WTC11 (cell line): Measurements from ENCODE around the gene GABRB3. TPM values are rescaled to one million over a fixed set of nuclear protein-coding genes. Genes with fewer than 3 reads are reported as not detected.

Source experiments
- ATAC-seq: fragments of 200-7000 bp; cut with Tn5 transposase; 2 replicates; pipeline ENCODE4 v1.10.0; 2021; ENCODE audit warnings: mild to moderate bottlenecking, moderate library complexity
- CTCF ChIA-PET: fragments of 300-600 bp; sonication (Branson Sonifier 250); formaldehyde crosslinking; loops from one replicate; lab custom pipeline; 2021; ENCODE audit warnings: antibody characterized with exemption; lab: Charles Lee
- POLR2A ChIA-PET: fragments of 350-600 bp; sonication (Branson Sonifier 250); formaldehyde crosslinking; loops from one replicate; lab custom pipeline; 2021; ENCODE audit warnings: antibody characterized with exemption; lab: Charles Lee
- DNase-seq: peaks from one replicate; pipeline ENCODE4 v3.0.0; 2021; ENCODE audit warnings: low spot score
- H3K27ac Mint-ChIP-seq: 2 replicates; pipeline ENCODE4 v1.8.0; 2021; ENCODE audit warnings: mixed read lengths
- H3K27me3 Mint-ChIP-seq: 2 replicates; pipeline ENCODE4 v1.8.0; 2021; ENCODE audit warnings: low read depth, mild to moderate bottlenecking, moderate library complexity, mixed read lengths
- H3K36me3 Mint-ChIP-seq: 2 replicates; pipeline ENCODE4 v1.8.0; 2021; ENCODE audit warnings: mixed read lengths
- H3K4me1 Mint-ChIP-seq: 2 replicates; pipeline ENCODE4 v1.8.0; 2022; ENCODE audit warnings: mixed read lengths
- H3K4me3 Mint-ChIP-seq: 2 replicates; pipeline ENCODE4 v1.8.0; 2021; ENCODE audit warnings: mild to moderate bottlenecking, moderate library complexity, mixed read lengths
- H3K9me3 Mint-ChIP-seq: 2 replicates; pipeline ENCODE4 v1.8.0; 2021; ENCODE audit warnings: mixed read lengths
- ELF4 ChIP-seq: sonication (generic); formaldehyde crosslinking; IDR thresholded peaks from 2 replicates; pipeline ENCODE4 v1.8.1; 2022; ENCODE audit warnings: low read depth, mild to moderate bottlenecking, moderate library complexity, missing genetic modification reagents
- GTF2I ChIP-seq: fragments of 250-450 bp; sonication (Bioruptor Pico); conservative IDR thresholded peaks from 2 replicates; pipeline ENCODE4 v1.4.0; 2021; ENCODE audit warnings: mild to moderate bottlenecking
- NFE2L1 ChIP-seq: sonication (generic); formaldehyde crosslinking; IDR thresholded peaks from 2 replicates; pipeline ENCODE4 v1.8.1; 2023; ENCODE audit warnings: missing genetic modification reagents
- NFYB ChIP-seq: sonication (generic); formaldehyde crosslinking; conservative IDR thresholded peaks from 2 replicates; pipeline ENCODE4 v1.8.0; 2022; ENCODE audit warnings: low read depth, missing genetic modification reagents
- NR3C1 ChIP-seq: sonication (generic); formaldehyde crosslinking; conservative IDR thresholded peaks from 2 replicates; pipeline ENCODE4 v1.8.1; 2023; ENCODE audit warnings: low read depth, mild to moderate bottlenecking, missing genetic modification reagents
- RORB ChIP-seq: fragments of 250-450 bp; sonication (Bioruptor Pico); IDR thresholded peaks from 2 replicates; pipeline ENCODE4 v1.9.0; 2021; ENCODE audit warnings: mild to moderate bottlenecking
- SMAD3 ChIP-seq: sonication (generic); formaldehyde crosslinking; IDR thresholded peaks from 2 replicates; pipeline ENCODE4 v1.8.0; 2022; ENCODE audit warnings: missing genetic modification reagents, mild to moderate bottlenecking, borderline replicate concordance
- TCF7 ChIP-seq: sonication (generic); formaldehyde crosslinking; IDR thresholded peaks from 2 replicates; pipeline ENCODE4 v1.8.0; 2022; ENCODE audit warnings: mild to moderate bottlenecking, low read depth, missing genetic modification reagents, moderate library complexity
- TEAD1 ChIP-seq: sonication (generic); formaldehyde crosslinking; IDR thresholded peaks from 2 replicates; pipeline ENCODE4 v1.8.0; 2022; ENCODE audit warnings: mild to moderate bottlenecking, missing genetic modification reagents
- ZNF317 ChIP-seq: sonication (generic); formaldehyde crosslinking; IDR thresholded peaks from 2 replicates; pipeline ENCODE4 v1.8.1; 2023; ENCODE audit warnings: low read depth, mild to moderate bottlenecking, moderate library complexity, missing genetic modification reagents, borderline replicate concordance
- ZNF423 ChIP-seq: fragments of 250-450 bp; sonication (Bioruptor Pico); IDR thresholded peaks from 2 replicates; pipeline ENCODE4 v2.1.2; 2022; ENCODE audit warnings: mild to moderate bottlenecking, moderate library complexity
- ZNF671 ChIP-seq: fragments of 250-450 bp; sonication (Bioruptor Pico); IDR thresholded peaks from 2 replicates; pipeline ENCODE4 v1.8.0; 2021; ENCODE audit warnings: mild to moderate bottlenecking
- total RNA-seq: library from RNA; stranded (reverse); gene quantifications from 3 replicates; pipeline ENCODE4 v1.2.3, GENCODE V29; 2021
- TF ChIP-seq, protein P1 (sequence below): sonication (generic); formaldehyde crosslinking; IDR thresholded peaks from 2 replicates; pipeline ENCODE4 v1.8.0; 2022; ENCODE audit warnings: mild to moderate bottlenecking, missing genetic modification reagents
- TF ChIP-seq, protein P2 (sequence below): fragments of 250-450 bp; sonication (Bioruptor Pico); conservative IDR thresholded peaks from 2 replicates; pipeline ENCODE4 v1.9.0; 2021; ENCODE audit warnings: mild to moderate bottlenecking
- TF ChIP-seq, protein P3 (sequence below): sonication (generic); formaldehyde crosslinking; IDR thresholded peaks from 2 replicates; pipeline ENCODE4 v1.8.0; 2022; ENCODE audit warnings: missing genetic modification reagents
- TF ChIP-seq, protein P4 (sequence below): sonication (generic); formaldehyde crosslinking; IDR thresholded peaks from 2 replicates; pipeline ENCODE4 v1.8.0; 2022; ENCODE audit warnings: mild to moderate bottlenecking, missing genetic modification reagents
- TF ChIP-seq, protein P5 (sequence below): fragments of 250-450 bp; sonication (Bioruptor Pico); IDR thresholded peaks from 2 replicates; pipeline ENCODE4 v1.9.0; 2021; ENCODE audit warnings: moderate library complexity, mild to moderate bottlenecking, inconsistent platforms, borderline replicate concordance
- TF ChIP-seq, protein P6 (sequence below): fragments of 250-450 bp; sonication (Bioruptor Pico); IDR thresholded peaks from 2 replicates; pipeline ENCODE4 v1.9.0; 2021; ENCODE audit warnings: mild to moderate bottlenecking
- TF ChIP-seq, protein P7 (sequence below): sonication (generic); formaldehyde crosslinking; IDR thresholded peaks from 2 replicates; pipeline ENCODE4 v1.8.0; 2022; ENCODE audit warnings: mild to moderate bottlenecking, missing genetic modification reagents
- TF ChIP-seq, protein P8 (sequence below): sonication (generic); formaldehyde crosslinking; IDR thresholded peaks from 2 replicates; pipeline ENCODE4 v1.8.1; 2022; ENCODE audit warnings: mild to moderate bottlenecking, missing genetic modification reagents, moderate library complexity, borderline replicate concordance

GABRB3 gene
- total RNA-seq, 1 experiment from 2014 or later: 203 TPM

DNA sequence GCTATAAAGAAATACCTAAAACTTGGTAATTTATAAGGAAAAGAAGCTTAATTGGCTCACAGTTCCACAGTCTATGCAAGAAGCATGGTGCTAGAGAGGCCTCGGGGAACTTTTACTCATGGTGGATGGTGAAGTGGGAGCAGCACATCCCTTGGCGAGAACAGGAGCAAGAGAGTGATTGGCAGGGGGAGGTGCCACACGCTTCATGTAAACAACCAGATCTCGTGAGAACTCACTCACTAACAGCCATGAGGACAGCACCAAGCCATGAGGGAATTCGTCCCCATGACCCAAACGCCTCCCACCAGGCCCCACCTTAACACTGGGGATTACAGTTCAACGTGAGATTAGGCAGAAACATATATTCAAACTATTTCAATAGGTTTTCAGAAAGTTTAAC is 28.0 kb downstream of the GABRB3 start (continued):
- no peak for TF ChIP-seq NR3C1 (CRISPR knock-in tag)
- no peak for TF ChIP-seq RORB
- TF ChIP-seq, protein P1, sequence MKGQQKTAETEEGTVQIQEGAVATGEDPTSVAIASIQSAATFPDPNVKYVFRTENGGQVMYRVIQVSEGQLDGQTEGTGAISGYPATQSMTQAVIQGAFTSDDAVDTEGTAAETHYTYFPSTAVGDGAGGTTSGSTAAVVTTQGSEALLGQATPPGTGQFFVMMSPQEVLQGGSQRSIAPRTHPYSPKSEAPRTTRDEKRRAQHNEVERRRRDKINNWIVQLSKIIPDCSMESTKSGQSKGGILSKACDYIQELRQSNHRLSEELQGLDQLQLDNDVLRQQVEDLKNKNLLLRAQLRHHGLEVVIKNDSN (CRISPR knock-in tag): no peak
- no peak for TF ChIP-seq NFYB (CRISPR knock-in tag)
- TF ChIP-seq, protein P2, sequence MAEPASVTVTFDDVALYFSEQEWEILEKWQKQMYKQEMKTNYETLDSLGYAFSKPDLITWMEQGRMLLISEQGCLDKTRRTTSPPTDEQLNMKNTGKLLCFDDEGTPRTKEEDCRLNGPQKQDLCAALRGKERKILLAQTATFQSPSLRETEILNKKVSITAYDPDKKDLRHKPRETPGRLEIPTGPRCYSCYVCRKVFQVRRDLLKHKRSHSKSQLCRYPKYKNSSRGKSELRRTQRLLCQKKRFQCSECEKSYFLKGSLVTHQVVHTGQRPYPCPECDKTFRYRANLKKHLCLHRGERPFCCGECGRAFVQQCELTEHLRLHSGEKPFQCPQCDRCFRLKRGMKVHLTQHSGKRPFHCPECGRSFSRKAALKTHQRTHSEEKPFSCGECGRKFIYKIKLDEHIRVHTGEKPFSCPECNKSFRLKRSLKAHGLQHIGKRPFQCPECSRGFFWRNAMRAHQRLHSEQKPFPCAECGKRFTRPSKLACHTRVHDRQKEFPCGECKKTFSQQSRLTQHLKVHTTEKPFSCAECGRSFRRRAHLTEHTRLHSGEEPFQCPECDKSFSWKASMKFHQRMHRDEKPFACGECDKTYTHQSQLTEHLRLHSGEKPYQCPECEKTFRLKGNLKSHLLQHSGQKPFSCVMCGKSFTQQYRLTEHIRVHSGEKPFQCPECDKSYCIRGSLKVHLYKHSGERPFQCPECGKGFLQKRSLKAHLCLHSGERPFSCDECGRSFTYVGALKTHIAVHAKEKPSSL: no peak

DNA sequence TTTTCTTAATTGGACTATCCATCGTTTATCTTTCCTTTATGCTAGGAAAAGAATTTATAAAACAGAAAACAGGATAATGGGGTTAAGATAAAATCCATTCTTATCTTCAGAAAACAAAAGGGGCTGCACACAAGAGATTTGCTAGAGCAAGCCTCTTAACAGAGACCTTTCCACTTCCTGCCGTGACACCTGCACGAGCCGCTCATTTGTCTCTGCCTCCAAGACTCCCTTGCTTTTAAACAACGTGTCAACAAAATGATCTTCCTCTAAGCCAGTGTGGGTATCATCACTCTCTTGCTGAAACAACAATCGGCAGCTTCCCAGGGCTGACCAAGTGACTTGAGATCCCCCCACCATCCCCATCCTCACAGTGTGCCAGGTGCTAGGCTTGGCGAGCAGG is 33.1 kb downstream of the GABRB3 start:
- ChIA-PET CTCF (no interaction called here), POLR2A (no interaction called here)
- DNase-seq (no peak), ATAC-seq (no peak)
- peaks cover 69% of the 10 kb centered on the region for H3K4me1 Mint-ChIP-seq
- H3K27ac Mint-ChIP-seq: peak overlapping the region; percentile 30
- TF ChIP-seq, protein P3, sequence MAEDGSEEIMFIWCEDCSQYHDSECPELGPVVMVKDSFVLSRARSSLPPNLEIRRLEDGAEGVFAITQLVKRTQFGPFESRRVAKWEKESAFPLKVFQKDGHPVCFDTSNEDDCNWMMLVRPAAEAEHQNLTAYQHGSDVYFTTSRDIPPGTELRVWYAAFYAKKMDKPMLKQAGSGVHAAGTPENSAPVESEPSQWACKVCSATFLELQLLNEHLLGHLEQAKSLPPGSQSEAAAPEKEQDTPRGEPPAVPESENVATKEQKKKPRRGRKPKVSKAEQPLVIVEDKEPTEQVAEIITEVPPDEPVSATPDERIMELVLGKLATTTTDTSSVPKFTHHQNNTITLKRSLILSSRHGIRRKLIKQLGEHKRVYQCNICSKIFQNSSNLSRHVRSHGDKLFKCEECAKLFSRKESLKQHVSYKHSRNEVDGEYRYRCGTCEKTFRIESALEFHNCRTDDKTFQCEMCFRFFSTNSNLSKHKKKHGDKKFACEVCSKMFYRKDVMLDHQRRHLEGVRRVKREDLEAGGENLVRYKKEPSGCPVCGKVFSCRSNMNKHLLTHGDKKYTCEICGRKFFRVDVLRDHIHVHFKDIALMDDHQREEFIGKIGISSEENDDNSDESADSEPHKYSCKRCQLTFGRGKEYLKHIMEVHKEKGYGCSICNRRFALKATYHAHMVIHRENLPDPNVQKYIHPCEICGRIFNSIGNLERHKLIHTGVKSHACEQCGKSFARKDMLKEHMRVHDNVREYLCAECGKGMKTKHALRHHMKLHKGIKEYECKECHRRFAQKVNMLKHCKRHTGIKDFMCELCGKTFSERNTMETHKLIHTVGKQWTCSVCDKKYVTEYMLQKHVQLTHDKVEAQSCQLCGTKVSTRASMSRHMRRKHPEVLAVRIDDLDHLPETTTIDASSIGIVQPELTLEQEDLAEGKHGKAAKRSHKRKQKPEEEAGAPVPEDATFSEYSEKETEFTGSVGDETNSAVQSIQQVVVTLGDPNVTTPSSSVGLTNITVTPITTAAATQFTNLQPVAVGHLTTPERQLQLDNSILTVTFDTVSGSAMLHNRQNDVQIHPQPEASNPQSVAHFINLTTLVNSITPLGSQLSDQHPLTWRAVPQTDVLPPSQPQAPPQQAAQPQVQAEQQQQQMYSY (CRISPR knock-in tag): no peak
- TF ChIP-seq NFE2L1 (no peak), GTF2I (CRISPR knock-in tag) (no peak)
- TF ChIP-seq, protein P4, sequence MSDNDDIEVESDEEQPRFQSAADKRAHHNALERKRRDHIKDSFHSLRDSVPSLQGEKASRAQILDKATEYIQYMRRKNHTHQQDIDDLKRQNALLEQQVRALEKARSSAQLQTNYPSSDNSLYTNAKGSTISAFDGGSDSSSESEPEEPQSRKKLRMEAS (CRISPR knock-in tag): no peak
- TF ChIP-seq, protein P5, sequence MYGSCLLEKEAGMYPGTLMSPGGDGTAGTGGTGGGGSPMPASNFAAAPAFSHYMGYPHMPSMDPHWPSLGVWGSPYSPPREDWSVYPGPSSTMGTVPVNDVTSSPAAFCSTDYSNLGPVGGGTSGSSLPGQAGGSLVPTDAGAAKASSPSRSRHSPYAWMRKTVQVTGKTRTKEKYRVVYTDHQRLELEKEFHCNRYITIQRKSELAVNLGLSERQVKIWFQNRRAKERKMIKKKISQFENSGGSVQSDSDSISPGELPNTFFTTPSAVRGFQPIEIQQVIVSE: no peak
- H3K9me3 Mint-ChIP-seq: peaks cover 6% of the 10 kb centered on the region
- peaks cover 10% of the 10 kb centered on the region for H3K36me3 Mint-ChIP-seq
- H3K27me3 Mint-ChIP-seq: no peaks in the 10 kb centered on the region
- H3K4me3 Mint-ChIP-seq: no peak overlapping the region

DNA sequence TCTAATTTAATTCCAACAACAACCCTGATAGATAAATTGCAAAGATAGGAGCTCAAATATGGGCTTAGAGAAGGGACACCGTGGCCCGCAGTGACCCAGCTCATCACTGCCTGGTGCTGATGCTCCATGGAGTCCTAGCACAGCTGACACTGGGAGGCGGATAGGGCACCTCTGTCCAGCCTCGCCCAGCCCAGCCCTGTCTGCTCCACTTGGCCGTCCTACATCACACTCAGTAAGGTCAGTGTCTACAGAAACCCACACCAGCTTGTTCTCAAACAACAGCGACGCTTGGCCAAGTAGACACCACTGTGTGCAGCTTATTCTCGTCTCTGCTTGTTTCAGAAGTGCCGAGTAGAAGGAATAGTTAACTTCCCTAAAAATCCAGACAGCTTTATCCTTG is 33.9 kb downstream of the GABRB3 start:
- peak overlapping the region; percentile 67; the same call in 1 of the 2 replicates for H3K27ac Mint-ChIP-seq
- H3K4me1 Mint-ChIP-seq: peaks cover 68% of the 10 kb centered on the region
- DNase-seq (no peak), ATAC-seq (no peak)
- no peaks in the 10 kb centered on the region for H3K27me3 Mint-ChIP-seq
- H3K4me3 Mint-ChIP-seq: no peak overlapping the region
- ChIA-PET POLR2A (interaction anchor here (0.6 kb wide), 1 partner anchor 289 kb away, joined by 6 read pairs; no protein-coding TSS in a partner anchor), CTCF (interaction anchor here (0.6 to 1.3 kb wide), 2 partner anchors 56 to 100 kb away, joined by 3 to 5 read pairs; no protein-coding TSS in a partner anchor)
- peaks cover 18% of the 10 kb centered on the region for H3K36me3 Mint-ChIP-seq
- peaks cover 12% of the 10 kb centered on the region for H3K9me3 Mint-ChIP-seq
- TF ChIP-seq ZNF671 (no peak), TCF7 (CRISPR knock-in tag) (no peak), ELF4 (CRISPR knock-in tag) (no peak), TEAD1 (CRISPR knock-in tag) (no peak), ZNF317 (CRISPR knock-in tag) (no peak), ZNF423 (CRISPR knock-in tag) (no peak), SMAD3 (CRISPR knock-in tag) (no peak)
- TF ChIP-seq, protein P6, sequence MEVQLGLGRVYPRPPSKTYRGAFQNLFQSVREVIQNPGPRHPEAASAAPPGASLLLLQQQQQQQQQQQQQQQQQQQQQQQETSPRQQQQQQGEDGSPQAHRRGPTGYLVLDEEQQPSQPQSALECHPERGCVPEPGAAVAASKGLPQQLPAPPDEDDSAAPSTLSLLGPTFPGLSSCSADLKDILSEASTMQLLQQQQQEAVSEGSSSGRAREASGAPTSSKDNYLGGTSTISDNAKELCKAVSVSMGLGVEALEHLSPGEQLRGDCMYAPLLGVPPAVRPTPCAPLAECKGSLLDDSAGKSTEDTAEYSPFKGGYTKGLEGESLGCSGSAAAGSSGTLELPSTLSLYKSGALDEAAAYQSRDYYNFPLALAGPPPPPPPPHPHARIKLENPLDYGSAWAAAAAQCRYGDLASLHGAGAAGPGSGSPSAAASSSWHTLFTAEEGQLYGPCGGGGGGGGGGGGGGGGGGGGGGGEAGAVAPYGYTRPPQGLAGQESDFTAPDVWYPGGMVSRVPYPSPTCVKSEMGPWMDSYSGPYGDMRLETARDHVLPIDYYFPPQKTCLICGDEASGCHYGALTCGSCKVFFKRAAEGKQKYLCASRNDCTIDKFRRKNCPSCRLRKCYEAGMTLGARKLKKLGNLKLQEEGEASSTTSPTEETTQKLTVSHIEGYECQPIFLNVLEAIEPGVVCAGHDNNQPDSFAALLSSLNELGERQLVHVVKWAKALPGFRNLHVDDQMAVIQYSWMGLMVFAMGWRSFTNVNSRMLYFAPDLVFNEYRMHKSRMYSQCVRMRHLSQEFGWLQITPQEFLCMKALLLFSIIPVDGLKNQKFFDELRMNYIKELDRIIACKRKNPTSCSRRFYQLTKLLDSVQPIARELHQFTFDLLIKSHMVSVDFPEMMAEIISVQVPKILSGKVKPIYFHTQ (CRISPR knock-in tag): no peak
- TF ChIP-seq, protein P7, sequence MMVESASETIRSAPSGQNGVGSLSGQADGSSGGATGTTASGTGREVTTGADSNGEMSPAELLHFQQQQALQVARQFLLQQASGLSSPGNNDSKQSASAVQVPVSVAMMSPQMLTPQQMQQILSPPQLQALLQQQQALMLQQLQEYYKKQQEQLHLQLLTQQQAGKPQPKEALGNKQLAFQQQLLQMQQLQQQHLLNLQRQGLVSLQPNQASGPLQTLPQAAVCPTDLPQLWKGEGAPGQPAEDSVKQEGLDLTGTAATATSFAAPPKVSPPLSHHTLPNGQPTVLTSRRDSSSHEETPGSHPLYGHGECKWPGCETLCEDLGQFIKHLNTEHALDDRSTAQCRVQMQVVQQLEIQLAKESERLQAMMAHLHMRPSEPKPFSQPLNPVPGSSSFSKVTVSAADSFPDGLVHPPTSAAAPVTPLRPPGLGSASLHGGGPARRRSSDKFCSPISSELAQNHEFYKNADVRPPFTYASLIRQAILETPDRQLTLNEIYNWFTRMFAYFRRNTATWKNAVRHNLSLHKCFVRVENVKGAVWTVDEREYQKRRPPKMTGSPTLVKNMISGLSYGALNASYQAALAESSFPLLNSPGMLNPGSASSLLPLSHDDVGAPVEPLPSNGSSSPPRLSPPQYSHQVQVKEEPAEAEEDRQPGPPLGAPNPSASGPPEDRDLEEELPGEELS (CRISPR knock-in tag): no peak
- TF ChIP-seq, protein P8, sequence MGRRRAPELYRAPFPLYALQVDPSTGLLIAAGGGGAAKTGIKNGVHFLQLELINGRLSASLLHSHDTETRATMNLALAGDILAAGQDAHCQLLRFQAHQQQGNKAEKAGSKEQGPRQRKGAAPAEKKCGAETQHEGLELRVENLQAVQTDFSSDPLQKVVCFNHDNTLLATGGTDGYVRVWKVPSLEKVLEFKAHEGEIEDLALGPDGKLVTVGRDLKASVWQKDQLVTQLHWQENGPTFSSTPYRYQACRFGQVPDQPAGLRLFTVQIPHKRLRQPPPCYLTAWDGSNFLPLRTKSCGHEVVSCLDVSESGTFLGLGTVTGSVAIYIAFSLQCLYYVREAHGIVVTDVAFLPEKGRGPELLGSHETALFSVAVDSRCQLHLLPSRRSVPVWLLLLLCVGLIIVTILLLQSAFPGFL (CRISPR knock-in tag): no peak
